Common myeloid progenitor, CD34-positive (primary cell): ENCODE measurements around the gene KATNAL1.

Experiments used
- CTCF ChIA-PET: fragments of 350-600 bp; sonication (Branson Sonifier 250); formaldehyde crosslinking; loops from one replicate; lab custom pipeline; 2021; ENCODE audit warnings: antibody characterized with exemption; lab: Charles Lee
- POLR2A ChIA-PET: fragments of 350-600 bp; sonication (Branson Sonifier 250); formaldehyde crosslinking; loops from one replicate; lab custom pipeline; 2021; ENCODE audit warnings: antibody characterized with exemption; lab: Charles Lee
- DNase-seq, 3 donors: peaks; one replicate each; pipeline versions ENCODE4 v3.0.0 to v3.0.0-alpha.2; 2013
- H3K27ac ChIP-seq, 2 experiments: 1 replicate in 1 of 2; 2 replicates in 1 of 2; pipeline ENCODE4 v1.7.0; 2013; ENCODE audit warnings: inconsistent platforms in 2 of 2, low read length in 2 of 2, mild to moderate bottlenecking in 2 of 2, low read depth in 1 of 2, moderate library complexity in 1 of 2; ENCODE audit not compliant: severe bottlenecking in 2 of 2, insufficient read depth in 1 of 2, poor library complexity in 1 of 2
- H3K27me3 ChIP-seq, 5 experiments: replicated peaks in 2 of 5; 1 replicate in 3 of 5; 2 replicates in 2 of 5; pipeline versions ENCODE4 v1.6.1 to v1.7.0; 2013; ENCODE audit warnings: low read length in 4 of 5, mild to moderate bottlenecking in 2 of 5, moderate library complexity in 2 of 5, inconsistent platforms in 1 of 5; ENCODE audit not compliant: insufficient read depth in 5 of 5, control insufficient read depth in 4 of 5
- H3K36me3 ChIP-seq, 4 experiments: 1 replicate in 2 of 4; 2 replicates in 2 of 4; pipeline versions ENCODE4 v1.6.1 to v1.7.0; 2013; ENCODE audit warnings: low read length in 3 of 4, control low read depth in 1 of 4, mild to moderate bottlenecking in 1 of 4; ENCODE audit not compliant: control insufficient read depth in 4 of 4, insufficient read depth in 4 of 4
- H3K4me1 ChIP-seq, 4 experiments: 1 replicate in 3 of 4; 2 replicates in 1 of 4; pipeline versions ENCODE4 v1.6.1 to v1.7.1; 2013; ENCODE audit warnings: low read length in 3 of 4, mild to moderate bottlenecking in 3 of 4, control low read depth in 1 of 4, inconsistent platforms in 1 of 4, moderate library complexity in 1 of 4; ENCODE audit not compliant: control insufficient read depth in 4 of 4, insufficient read depth in 4 of 4; ENCODE audit errors: control extremely low read depth in 1 of 4
- H3K4me3 ChIP-seq, 7 experiments: 1 replicate in 4 of 7; 2 replicates in 3 of 7; pipeline versions ENCODE4 v1.5.1 to v1.7.0; 2013; ENCODE audit warnings: mild to moderate bottlenecking in 7 of 7, low read length in 6 of 7, moderate library complexity in 6 of 7, inconsistent platforms in 2 of 7, low read depth in 2 of 7, control low read depth in 1 of 7; ENCODE audit not compliant: insufficient read depth in 4 of 7, control insufficient read depth in 1 of 7; ENCODE audit errors: extremely low read depth in 1 of 7
- H3K9me3 ChIP-seq, 5 experiments: 1 replicate in 4 of 5; 2 replicates in 1 of 5; pipeline versions ENCODE4 v1.6.1 to v1.7.1; 2013; ENCODE audit warnings: low read length in 4 of 5, mild to moderate bottlenecking in 2 of 5, inconsistent platforms in 1 of 5, low read depth in 1 of 5, moderate library complexity in 1 of 5; ENCODE audit not compliant: control insufficient read depth in 4 of 5, insufficient read depth in 2 of 5; ENCODE audit errors: control extremely low read depth in 1 of 5
- WGBS: methylation state at CpG from one replicate; pipeline ENCODE4 v1.1.5; 2013; ENCODE audit not compliant: insufficient coverage; 5-methylcytosine and 5-hydroxymethylcytosine counted together

KATNAL1 gene

DNA sequence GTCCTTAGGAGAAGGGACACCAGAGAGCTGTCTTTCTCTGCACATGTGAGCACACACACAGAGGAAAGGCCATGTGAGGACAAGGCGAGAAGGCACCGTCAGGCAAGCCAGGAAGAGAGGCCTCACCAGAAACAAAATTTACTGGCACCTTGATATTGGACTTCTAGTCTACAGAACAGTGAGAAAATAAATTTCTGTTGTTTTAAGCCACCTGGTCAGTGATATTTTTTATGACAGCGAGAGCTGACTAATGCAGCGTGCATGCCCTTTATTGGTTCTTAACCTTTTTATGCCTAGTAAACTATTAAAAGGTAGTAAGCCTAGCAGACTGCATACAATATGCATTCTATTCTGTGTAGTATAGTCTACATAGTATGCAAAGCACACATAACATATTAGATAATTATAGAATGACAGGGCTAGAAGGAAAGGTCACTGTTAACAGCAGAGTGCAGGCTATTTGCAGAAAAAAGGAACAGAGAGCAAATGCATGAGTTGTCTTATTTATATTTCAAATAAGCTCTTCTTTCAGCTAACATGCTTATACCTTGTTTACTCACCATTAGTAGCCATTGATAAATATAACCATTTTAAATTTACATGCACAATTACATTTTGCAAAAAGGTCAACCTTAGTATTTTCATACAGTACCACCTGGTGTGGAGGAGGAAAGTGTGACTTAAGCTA is 25.2 kb upstream of the KATNAL1 start:
- POLR2A ChIA-PET, result no interaction called here
- H3K27ac ChIP-seq, result no peak overlapping the region

GRCh38 chr13:30331331-30331771 is 24.0 kb upstream of the KATNAL1 start:
- CTCF ChIA-PET, result interaction anchor here (0.9 kb wide), 1 partner anchor 14 kb away, joined by 3 read pairs; no protein-coding TSS in a partner anchor
- H3K4me1 ChIP-seq, result no peaks in the 10 kb centered on the region
- DNase-seq, result no peak
- WGBS, result 96% methylated on average over 5 of the region's 5 CpGs
- no peak overlapping the region for H3K4me3 ChIP-seq
- no peaks in the 10 kb centered on the region for H3K36me3 ChIP-seq
- no peaks in the 10 kb centered on the region for H3K9me3 ChIP-seq
- no peak overlapping the region for H3K27ac ChIP-seq
- no peaks in the 10 kb centered on the region for H3K27me3 ChIP-seq
- POLR2A ChIA-PET, result no interaction called here

More for the DNA sequence above, 25.2 kb upstream of the KATNAL1 start:
- CTCF ChIA-PET, result interaction anchor here (1.3 to 1.6 kb wide), 2 partner anchors 200 to 203 kb away, joined by 3 to 6 read pairs; no protein-coding TSS in a partner anchor
- no peak for DNase-seq
- no peaks in the 10 kb centered on the region for H3K36me3 ChIP-seq
- H3K9me3 ChIP-seq, result no peaks in the 10 kb centered on the region
- H3K27me3 ChIP-seq, result no peaks in the 10 kb centered on the region
- no peaks in the 10 kb centered on the region for H3K4me1 ChIP-seq
- WGBS, result no CpG with 5 or more reads among the region's 4 CpGs
- no peak overlapping the region for H3K4me3 ChIP-seq

GRCh38 chr13:30329009-30329585 is 21.7 kb upstream of the KATNAL1 start:
- H3K4me1 ChIP-seq, result no peaks in the 10 kb centered on the region
- WGBS, result 94% methylated on average over 2 of the region's 2 CpGs

DNA sequence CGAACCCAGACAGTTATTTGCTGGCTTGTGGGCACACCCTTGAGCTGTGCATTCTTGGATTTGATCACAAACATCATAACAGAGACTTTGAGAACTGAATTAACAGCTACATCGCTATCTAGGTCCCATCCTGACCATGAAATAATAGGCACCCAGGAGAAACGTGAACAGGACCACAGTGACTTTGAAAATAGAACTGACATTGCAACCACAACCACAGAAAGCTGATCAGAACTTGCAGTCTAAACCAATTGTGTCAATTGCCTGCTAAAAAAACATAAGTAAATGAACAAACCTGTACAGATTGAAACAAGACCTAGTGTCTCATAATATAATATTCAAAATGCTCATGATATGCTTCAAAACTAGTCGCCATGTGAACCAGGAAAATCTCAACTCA is 18.3 kb upstream of the KATNAL1 start:
- 87% methylated on average over 3 of the region's 4 CpGs for WGBS
- Histone ChIP-seq H3K27me3 (no peaks in the 10 kb centered on the region), H3K4me3 (no peak overlapping the region), H3K9me3 (no peaks in the 10 kb centered on the region), H3K27ac (no peak overlapping the region), H3K4me1 (no peaks in the 10 kb centered on the region), H3K36me3 (no peaks in the 10 kb centered on the region)
- CTCF ChIA-PET, result interaction anchor here (0.9 to 1.2 kb wide), 2 partner anchors 12 to 21 kb away, joined by 3 to 4 read pairs; no protein-coding TSS in a partner anchor
- DNase-seq, result no peak
- POLR2A ChIA-PET, result no interaction called here

More at GRCh38 chr13:30329009-30329585, 21.7 kb upstream of the KATNAL1 start:
- no peaks in the 10 kb centered on the region for H3K9me3 ChIP-seq
- H3K27me3 ChIP-seq, result no peaks in the 10 kb centered on the region
- H3K27ac ChIP-seq, result no peak overlapping the region
- DNase-seq, result no peak
- CTCF ChIA-PET, result no interaction called here
- H3K4me3 ChIP-seq, result no peak overlapping the region
- H3K36me3 ChIP-seq, result no peaks in the 10 kb centered on the region
- POLR2A ChIA-PET, result no interaction called here

DNA sequence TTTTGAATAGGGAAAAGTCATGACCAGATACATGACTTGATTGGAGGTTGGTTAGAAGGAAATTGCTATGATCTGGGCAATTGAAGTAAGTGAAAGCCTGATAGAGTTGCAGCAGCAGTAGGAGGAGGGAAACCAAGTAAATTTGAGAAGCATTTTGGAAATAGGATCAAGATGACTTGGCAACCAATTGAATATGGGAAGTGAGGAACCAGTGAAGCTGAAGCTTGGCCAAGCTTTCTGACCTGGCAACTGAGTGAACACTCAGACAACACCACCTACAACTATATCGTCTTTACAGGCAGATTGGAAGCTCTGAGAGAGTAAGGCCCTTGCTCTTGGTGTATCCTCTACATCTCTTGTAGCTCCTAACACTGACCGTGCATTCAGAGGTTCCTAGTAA is 16.2 kb upstream of the KATNAL1 start:
- CTCF ChIA-PET, result interaction anchor here (0.7 to 1.4 kb wide), 4 partner anchors 13 to 31 kb away, joined by 3 to 4 read pairs (median 3); partner anchors contain the start of gene KATNAL1
- Histone ChIP-seq H3K27ac (no peak overlapping the region), H3K4me3 (no peak overlapping the region), H3K36me3 (peaks cover 0 to 3% (median 0%) of the 10 kb centered on the region in 4 experiments), H3K9me3 (no peaks in the 10 kb centered on the region), H3K4me1 (no peaks in the 10 kb centered on the region), H3K27me3 (no peaks in the 10 kb centered on the region)
- DNase-seq, result no peak
- POLR2A ChIA-PET, result no interaction called here
- WGBS, result no CpG with 5 or more reads among the region's 2 CpGs

DNA sequence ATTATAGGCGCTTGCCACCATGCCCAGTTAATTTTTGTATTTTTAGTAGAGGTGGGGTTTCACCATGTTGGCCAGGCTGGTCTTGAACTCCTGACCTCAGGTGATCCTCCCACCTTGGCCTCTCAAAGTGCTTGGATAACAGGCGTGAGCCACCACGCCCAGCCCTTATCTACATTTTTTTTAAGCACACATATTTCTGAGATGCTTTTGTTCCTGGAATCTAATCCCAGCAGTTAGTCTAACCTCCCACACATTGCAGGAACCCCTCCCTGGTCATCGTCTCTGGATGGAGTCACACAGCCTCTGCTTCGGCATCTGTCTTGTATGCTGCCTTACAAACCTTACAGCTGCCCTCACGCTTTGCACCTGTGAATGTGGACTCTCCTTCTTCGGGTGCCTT is 15.1 kb upstream of the KATNAL1 start:
- Histone ChIP-seq H3K27me3 (no peaks in the 10 kb centered on the region), H3K4me3 (no peak overlapping the region), H3K36me3 (peaks cover 0 to 3% (median 0%) of the 10 kb centered on the region in 4 experiments), H3K27ac (no peak overlapping the region), H3K9me3 (no peaks in the 10 kb centered on the region), H3K4me1 (no peaks in the 10 kb centered on the region)
- DNase-seq, result no peak
- POLR2A ChIA-PET, result interaction anchor here (0.7 kb wide), 1 partner anchor 1583 kb away, joined by 3 read pairs; no protein-coding TSS in a partner anchor
- CTCF ChIA-PET, result interaction anchor here (0.9 to 1.4 kb wide), 2 partner anchors 11 to 13 kb away, joined by 3 to 4 read pairs; no protein-coding TSS in a partner anchor
- 100% methylated on average over 5 of the region's 7 CpGs for WGBS

GRCh38 chr13:30321256-30321655 is 13.9 kb upstream of the KATNAL1 start:
- Histone ChIP-seq H3K36me3 (peaks cover 0 to 3% (median 0%) of the 10 kb centered on the region in 4 experiments), H3K9me3 (no peaks in the 10 kb centered on the region), H3K27me3 (no peaks in the 10 kb centered on the region), H3K4me1 (no peaks in the 10 kb centered on the region), H3K4me3 (no peak overlapping the region), H3K27ac (no peak overlapping the region)
- DNase-seq, result no peak
- ChIA-PET POLR2A (no interaction called here), CTCF (interaction anchor here (1.4 kb wide), 1 partner anchor 12 kb away, joined by 3 read pairs; no protein-coding TSS in a partner anchor)
- WGBS, result 100% methylated on average over 1 of the region's 3 CpGs
